SU-DHL-6 (cell line): ENCODE results near the gene NFIC.

Source experiments
- EZH2phosphoT487 ChIP-seq: fragments of 200-600 bp; sonication (generic), shearing (Covaris generic); conservative IDR thresholded peaks from 2 replicates; pipeline ENCODE4 v1.6.1; 2018; ENCODE audit warnings: mild to moderate bottlenecking, antibody characterized with exemption, low read length, moderate library complexity, mixed read lengths
- TF ChIP-seq, protein P1 (sequence below): fragments of 200-600 bp; sonication (generic); IDR thresholded peaks from one replicate; pipeline ENCODE4 v1.5.1; 2017; ENCODE audit warnings: antibody characterized with exemption, mild to moderate bottlenecking, low read length, moderate library complexity; ENCODE audit not compliant: insufficient read depth, poor library complexity, severe bottlenecking

DNA sequence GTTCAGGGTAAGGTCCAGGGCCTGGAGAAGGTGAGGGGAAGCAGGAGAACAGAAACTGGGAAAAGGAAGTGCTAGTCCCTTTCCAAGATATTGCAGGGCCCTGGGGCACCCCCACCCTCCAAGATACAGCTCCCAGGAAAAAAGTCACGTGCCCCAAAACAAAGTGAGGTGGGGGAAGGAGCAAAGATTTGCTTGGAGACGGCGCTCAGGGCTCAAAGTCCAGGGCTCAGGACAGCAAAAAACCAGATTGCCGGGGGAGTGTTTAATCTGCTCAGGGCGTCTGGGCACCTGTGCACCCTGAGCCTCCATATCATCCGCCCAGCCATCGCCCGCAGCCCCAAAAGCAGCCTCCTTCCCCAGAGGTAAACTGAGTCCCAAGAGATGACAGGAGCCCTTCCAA, 107.6 kb downstream of the NFIC start:
- TF ChIP-seq, protein P1, sequence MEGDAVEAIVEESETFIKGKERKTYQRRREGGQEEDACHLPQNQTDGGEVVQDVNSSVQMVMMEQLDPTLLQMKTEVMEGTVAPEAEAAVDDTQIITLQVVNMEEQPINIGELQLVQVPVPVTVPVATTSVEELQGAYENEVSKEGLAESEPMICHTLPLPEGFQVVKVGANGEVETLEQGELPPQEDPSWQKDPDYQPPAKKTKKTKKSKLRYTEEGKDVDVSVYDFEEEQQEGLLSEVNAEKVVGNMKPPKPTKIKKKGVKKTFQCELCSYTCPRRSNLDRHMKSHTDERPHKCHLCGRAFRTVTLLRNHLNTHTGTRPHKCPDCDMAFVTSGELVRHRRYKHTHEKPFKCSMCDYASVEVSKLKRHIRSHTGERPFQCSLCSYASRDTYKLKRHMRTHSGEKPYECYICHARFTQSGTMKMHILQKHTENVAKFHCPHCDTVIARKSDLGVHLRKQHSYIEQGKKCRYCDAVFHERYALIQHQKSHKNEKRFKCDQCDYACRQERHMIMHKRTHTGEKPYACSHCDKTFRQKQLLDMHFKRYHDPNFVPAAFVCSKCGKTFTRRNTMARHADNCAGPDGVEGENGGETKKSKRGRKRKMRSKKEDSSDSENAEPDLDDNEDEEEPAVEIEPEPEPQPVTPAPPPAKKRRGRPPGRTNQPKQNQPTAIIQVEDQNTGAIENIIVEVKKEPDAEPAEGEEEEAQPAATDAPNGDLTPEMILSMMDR, result no peak
- TF ChIP-seq EZH2phosphoT487, result no peak
